Mesodermal cell (in vitro differentiated cells): ENCODE data around the gene CARD11.

Source experiments
- H3K27ac ChIP-seq: 2 replicates; pipeline ENCODE4 v1.7.0; 2013; ENCODE audit warnings: mild to moderate bottlenecking, low read depth, low read length, moderate library complexity; ENCODE audit not compliant: severe bottlenecking
- H3K36me3 ChIP-seq: 2 replicates; pipeline ENCODE4 v1.7.1; 2013; ENCODE audit warnings: mild to moderate bottlenecking, low read length, moderate library complexity; ENCODE audit not compliant: control insufficient read depth, insufficient read depth
- H3K4me1 ChIP-seq: one replicate; pipeline ENCODE4 v1.7.1; 2013; ENCODE audit warnings: mild to moderate bottlenecking, low read length; ENCODE audit not compliant: insufficient read depth, control insufficient read depth, poor library complexity, severe bottlenecking
- H3K4me3 ChIP-seq: 2 replicates; pipeline ENCODE4 v1.7.0; 2013; ENCODE audit warnings: low read length, control low read depth, mild to moderate bottlenecking; ENCODE audit not compliant: insufficient read depth, poor library complexity, severe bottlenecking; ENCODE audit errors: extremely low read depth
- H3K9me3 ChIP-seq: 2 replicates; pipeline ENCODE4 v1.7.1; 2013; ENCODE audit warnings: mild to moderate bottlenecking, low read length, moderate library complexity; ENCODE audit not compliant: control insufficient read depth
- WGBS, 2 experiments: methylation state at CpG; one replicate each; pipeline ENCODE4 v1.1.5; 2013; ENCODE audit warnings: missing lambda C conversion rate in 2 of 2; ENCODE audit not compliant: insufficient coverage in 2 of 2; 5-methylcytosine and 5-hydroxymethylcytosine counted together

Gene CARD11

DNA sequence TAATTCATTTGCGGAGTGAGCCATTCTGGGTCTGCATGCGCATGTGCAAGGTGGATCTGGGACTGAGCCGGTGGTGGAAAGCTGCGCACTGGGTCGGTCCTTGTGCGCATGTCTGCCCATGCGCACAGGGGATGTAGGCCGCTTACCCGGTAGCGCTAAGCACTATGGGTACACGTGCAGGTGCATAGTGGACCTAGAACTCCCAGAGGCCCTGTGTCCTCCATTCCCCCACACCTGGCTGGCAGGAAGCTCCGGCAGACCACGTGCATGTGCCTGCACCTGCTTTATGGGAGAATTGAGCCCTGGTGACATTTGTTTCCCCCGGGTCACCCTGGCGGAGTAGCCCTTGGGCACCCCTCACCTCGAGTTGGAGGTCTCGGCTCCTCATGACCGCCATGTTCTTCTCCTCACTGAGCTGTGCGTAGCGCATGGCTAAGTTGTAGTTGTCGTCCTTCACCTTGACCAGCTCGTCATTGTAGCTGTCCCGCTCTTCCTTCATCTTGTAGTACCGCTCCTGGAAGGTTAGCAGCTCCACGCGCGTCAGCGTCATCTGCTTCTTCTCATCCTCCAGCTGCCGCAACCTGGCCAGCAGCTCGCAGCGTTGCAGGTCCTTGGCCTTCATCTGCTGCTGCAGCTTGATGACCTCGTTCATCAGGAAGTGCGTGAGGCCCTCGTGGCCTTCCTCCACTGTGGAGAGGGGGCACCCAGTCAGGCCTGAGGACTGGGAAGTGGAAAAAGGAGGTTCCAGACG, 99.6 kb downstream of the CARD11 start:
- H3K36me3 ChIP-seq: no peaks in the 10 kb centered on the region
- no peak overlapping the region for H3K4me3 ChIP-seq
- H3K27ac ChIP-seq: no peak overlapping the region
- peaks cover 10% of the 10 kb centered on the region for H3K4me1 ChIP-seq
- WGBS, 2 experiments: 94 to 97% methylated on average over 31 to 35 of the region's 35 CpGs
- H3K9me3 ChIP-seq: peaks cover 4% of the 10 kb centered on the region

DNA sequence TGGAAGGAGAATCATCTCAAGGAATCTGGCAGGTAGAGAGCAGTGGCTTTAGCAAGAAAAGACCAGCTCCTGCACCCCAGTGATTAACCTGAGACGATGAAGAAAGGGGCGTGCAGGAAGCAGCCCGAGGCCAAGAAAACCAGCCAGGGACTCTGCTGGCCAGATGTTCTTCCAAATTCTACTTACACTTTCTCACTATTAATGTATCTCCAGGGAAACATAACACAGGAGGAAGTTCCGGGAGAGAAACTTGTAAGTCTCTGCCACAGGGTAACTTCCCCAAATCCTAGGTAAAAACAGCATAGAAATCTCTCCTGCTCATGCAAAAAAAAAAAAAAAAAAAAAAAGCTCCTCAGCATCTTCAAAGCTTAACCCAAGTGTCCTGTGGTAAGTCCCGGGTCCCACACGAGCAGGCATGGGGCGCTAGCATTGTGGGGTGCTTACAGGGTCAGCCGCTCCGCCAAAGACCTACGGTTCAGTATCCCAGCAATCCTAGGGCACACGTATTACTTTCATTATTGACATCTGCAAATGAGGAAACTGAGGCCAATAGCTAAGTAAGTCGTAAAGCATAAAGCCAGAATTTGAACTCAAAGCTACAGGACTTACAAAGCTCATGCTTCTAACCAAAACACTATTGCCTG, 102.3 kb downstream of the CARD11 start:
- WGBS, 2 experiments: 91 to 97% methylated on average over 7 to 12 of the region's 12 CpGs
- Histone ChIP-seq H3K36me3 (no peaks in the 10 kb centered on the region), H3K9me3 (no peaks in the 10 kb centered on the region), H3K4me1 (peaks cover 11% of the 10 kb centered on the region), H3K27ac (no peak overlapping the region), H3K4me3 (no peak overlapping the region)

DNA sequence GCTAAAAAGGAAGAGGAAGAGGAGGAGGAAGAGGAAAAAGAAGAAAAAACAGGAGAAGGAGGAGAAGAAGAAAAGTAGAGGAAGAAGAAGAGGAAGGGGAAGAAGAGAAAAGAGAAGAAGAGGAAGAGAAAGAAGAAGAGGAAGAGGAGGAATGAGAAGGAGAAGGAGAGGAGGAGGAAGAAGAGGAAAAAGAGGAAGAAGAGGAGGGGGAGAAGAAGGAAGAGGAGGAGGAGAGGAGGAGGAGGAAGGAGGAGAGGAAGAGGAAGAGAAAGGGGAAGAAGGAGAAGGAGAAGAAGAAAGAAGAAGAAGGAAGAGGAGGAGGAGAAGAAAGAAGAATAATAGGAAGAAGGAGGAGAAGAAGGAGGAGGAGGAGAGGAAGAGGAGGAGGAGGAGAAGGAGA, 103.2 kb downstream of the CARD11 start:
- no peak overlapping the region for H3K4me3 ChIP-seq
- H3K36me3 ChIP-seq: no peaks in the 10 kb centered on the region
- peaks cover 11% of the 10 kb centered on the region for H3K4me1 ChIP-seq
- no peak overlapping the region for H3K27ac ChIP-seq
- H3K9me3 ChIP-seq: no peaks in the 10 kb centered on the region

DNA sequence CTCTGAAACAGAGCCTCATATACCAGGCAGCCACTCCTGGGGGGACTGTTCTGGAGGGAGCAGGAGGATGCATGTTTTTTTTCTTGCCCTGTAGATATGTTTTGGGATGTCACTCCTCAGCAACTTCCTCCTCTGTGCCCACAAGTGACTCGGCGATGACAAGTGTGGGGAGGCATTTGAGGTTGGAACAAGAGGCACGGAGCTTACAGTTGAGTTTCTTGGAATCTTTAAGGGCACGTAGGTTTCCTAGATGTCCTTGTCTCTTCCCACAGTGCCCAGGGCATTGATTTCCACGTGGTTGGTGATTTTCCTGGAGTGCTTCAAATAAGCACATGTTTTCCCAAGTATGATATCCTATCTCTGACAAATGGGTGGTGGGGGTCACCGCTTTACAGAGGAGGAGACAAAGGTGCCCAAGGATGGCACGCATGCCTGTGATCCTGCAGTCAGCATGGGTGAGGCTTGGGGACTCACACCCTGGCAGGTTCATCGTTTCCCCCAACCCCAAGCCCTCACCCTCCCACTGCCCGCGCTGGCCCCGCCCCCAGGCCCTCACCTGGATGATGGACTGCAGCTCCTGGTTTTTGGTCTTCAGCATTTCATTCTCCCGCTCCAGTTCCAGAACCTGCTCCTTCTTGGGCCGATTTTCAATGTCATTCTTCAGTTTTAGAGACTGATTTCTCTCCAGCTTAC, 104.3 kb downstream of the CARD11 start:
- Histone ChIP-seq H3K9me3 (no peaks in the 10 kb centered on the region), H3K27ac (no peak overlapping the region), H3K4me1 (peaks cover 7% of the 10 kb centered on the region), H3K36me3 (no peaks in the 10 kb centered on the region), H3K4me3 (no peak overlapping the region)
- 95% methylated on average over 12 to 13 of the region's 13 CpGs for WGBS, 2 experiments

DNA sequence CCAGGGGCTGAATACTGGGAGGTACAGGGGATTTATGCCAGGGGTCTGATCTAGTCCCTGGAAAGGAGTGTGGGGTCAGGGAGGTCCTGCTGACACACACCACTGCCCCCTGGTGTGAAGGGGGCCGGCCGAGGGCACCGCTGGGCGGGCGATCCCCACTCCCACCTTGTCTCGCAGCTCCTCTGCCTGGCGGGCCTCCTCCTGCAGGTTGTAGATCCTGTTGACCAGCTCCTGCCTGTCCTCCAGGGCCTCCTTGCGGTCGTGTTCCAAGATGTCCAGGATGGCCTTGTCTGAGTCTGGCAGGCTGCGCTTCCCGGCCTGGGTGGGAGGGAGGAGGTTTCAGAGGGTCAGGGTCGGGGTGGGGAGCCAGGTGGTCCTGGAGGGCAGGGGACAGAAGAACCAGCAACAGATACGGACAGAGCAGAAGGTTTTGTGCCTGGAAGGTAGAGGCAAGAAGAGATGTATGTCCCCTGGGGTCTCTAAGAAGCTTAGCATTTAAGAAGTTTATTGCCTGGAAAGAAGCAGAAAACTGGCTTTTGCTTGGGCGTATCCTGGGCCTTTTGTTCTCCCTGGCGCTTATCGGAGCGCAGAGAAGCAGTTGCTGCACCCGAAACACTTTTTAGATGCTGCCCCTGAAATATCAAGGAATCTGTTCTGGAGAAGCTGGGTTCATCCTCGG, 105.0 kb downstream of the CARD11 start:
- H3K27ac ChIP-seq: no peak overlapping the region
- H3K9me3 ChIP-seq: no peaks in the 10 kb centered on the region
- no peak overlapping the region for H3K4me3 ChIP-seq
- H3K36me3 ChIP-seq: no peaks in the 10 kb centered on the region
- H3K4me1 ChIP-seq: peaks cover 10% of the 10 kb centered on the region
- WGBS, 2 experiments: 93 to 95% methylated on average over 14 of the region's 19 CpGs

DNA sequence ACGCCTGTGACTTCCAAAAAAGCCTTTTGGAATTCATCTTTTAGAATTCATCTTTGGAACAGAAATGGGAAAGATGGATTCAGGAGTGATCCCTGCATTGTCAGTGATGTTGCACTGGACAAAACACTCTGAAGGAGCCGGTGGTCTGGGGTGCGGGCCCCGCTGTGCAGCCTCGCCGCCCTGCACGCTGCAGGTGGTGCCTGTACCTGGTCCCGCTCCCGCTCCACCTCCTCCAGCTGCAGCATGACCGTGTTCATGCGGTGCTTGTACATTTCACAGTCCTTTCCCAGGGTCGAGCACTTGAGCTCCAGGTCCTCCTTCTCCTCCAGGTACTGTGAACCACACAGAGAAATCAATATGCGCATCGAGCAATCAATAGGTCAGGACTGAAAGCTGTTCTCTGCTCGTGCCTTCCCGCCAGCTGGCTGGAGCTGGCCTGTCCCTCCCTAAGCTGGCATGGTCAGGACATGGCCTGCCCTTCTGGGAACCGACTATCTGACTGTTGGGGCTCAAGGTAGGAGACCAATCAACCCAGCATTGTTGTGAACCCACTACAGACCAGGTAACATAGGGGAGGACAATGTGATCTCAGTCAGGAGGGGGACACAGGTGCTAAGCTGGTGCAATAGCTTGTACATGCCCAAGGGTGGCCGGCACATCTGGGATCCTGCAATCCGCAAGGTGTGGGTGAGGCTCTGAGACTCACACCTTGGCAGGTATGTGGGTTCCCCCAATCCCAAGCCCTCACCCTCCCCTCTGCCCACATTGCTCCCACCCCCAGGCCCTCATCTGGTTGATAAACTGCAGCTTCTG, 105.8 kb downstream of the CARD11 start:
- Histone ChIP-seq H3K4me1 (peaks cover 10% of the 10 kb centered on the region), H3K27ac (no peak overlapping the region), H3K4me3 (no peak overlapping the region), H3K9me3 (no peaks in the 10 kb centered on the region), H3K36me3 (no peaks in the 10 kb centered on the region)
- WGBS, 2 experiments: 93 to 97% methylated on average over 18 of the region's 19 CpGs

DNA sequence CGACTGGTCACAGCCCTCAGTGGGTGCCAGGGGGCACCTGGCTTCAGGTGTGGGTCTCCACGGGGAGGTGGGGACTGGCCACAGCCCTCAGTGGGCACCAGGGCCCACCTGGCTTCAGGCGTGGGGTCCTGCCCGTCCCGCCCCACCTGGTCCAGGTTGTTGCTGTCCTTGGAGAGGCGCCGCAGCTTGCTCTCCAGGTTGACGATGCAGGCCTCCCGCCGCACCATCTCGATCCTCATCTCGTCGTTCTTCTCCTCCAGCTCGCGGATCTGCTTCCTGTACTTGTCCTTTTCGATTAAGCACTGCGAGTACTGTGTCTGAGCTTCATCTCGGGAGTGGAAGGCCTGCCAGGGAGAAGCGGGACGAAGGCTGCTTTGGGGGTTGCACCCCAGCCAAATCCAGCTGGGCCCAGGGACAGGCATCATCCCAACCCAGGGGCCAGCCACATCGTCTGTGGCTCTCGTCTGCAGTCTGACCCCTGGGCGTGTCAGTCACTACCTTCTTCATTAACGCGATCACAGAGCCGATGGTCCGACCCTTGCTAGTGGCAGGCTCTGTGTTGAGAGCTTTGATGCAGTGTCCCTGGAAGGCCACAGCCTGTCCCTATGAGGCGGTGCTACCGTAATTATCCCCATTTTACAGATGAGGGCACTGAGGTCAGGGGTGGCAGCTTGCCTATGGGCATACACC, 106.6 kb downstream of the CARD11 start:
- H3K9me3 ChIP-seq: no peaks in the 10 kb centered on the region
- WGBS, 2 experiments: 95% methylated on average over 28 to 29 of the region's 29 CpGs
- H3K36me3 ChIP-seq: no peaks in the 10 kb centered on the region
- peaks cover 10% of the 10 kb centered on the region for H3K4me1 ChIP-seq
- H3K4me3 ChIP-seq: no peak overlapping the region
- H3K27ac ChIP-seq: no peak overlapping the region

DNA sequence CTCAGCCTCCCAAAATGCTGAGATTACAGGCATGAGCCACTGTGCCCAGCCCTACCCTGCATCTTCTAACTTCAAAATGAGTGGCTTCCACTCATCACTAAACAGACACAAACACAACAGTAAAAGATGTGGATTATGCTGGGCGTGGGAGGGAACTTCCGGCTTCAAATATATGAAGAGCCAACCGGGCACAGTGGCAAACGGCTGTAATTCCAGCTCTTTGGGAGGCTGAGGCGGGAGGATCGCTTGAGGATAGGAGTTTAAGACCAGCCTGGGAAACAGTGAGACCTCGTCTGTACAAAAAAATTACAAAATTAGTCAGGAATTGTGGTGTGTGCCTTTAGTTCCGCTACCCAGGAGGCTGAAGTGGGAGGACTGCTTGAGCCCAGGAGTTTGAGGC, 107.4 kb downstream of the CARD11 start:
- H3K4me1 ChIP-seq: peaks cover 10% of the 10 kb centered on the region
- 89 to 96% methylated on average over 7 to 8 of the region's 8 CpGs for WGBS, 2 experiments

DNA sequence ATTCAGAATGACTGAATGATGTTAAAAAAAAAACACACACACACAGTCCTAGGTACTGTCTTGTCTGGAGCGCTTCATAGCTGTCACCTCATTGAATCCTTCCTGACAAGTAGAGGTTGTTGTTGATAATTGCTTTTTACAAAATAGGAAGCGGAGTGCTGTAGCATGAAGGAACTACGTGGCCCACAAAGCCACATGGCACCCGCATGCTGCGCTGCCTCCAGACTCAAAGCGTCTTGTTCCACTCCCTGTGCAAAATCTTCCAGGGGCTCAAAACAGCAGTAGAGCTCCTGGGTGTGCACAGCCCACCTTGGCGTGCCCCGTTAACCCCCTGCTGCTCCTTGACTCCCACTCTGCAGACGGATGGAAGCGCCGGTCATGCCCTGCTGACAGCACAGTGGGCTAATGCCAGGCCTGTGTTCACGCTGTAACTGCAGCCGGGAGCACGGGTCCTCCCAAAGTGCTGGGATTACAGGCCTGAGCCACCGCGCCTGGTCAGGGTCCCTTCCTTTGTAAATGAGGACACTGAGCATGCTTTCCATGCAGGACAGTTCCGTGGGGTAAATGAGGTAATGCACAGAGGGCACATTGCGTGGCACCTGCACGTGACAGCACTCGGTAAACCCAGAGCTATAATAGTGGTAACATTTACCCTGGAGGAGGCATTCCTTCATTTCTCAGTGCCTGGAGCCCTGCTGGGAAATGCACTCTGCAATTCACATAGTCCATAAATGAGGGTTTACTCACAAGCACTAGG, 108.5 kb downstream of the CARD11 start:
- H3K4me1 ChIP-seq: peaks cover 10% of the 10 kb centered on the region
- no peaks in the 10 kb centered on the region for H3K9me3 ChIP-seq
- 94 to 95% methylated on average over 18 to 20 of the region's 20 CpGs for WGBS, 2 experiments
- no peaks in the 10 kb centered on the region for H3K36me3 ChIP-seq
- H3K4me3 ChIP-seq: no peak overlapping the region
- no peak overlapping the region for H3K27ac ChIP-seq

More for the DNA sequence above, 107.4 kb downstream of the CARD11 start:
- H3K36me3 ChIP-seq: no peaks in the 10 kb centered on the region
- no peaks in the 10 kb centered on the region for H3K9me3 ChIP-seq
- no peak overlapping the region for H3K4me3 ChIP-seq
- no peak overlapping the region for H3K27ac ChIP-seq
